GM21381 (cell line): ENCODE data around the gene TBC1D10B.
"Not testable (repeated sequence)": the region's sequence is repeated elsewhere in the genome, so short reads cannot be mapped to it uniquely, and the experiment has no call there.

Experiments
- ATAC-seq: cut with Tn5 transposase; IDR thresholded peaks from one replicate; pipeline ENCODE4 v1.9.1; 2021; ENCODE audit warnings: mild to moderate bottlenecking, moderate library complexity; ENCODE audit not compliant: unreplicated experiment

TBC1D10B gene

GRCh38 chr16:30398661-30399434 lies 28.6 kb upstream of the TBC1D10B start:
- ATAC-seq = no peak

- no peak for ATAC-seq
These were observed 27.7 kb upstream of the TBC1D10B start for GRCh38 chr16:30397776-30398660.

GRCh38 chr16:30397056-30397455 lies 26.8 kb upstream of the TBC1D10B start:
- no peak for ATAC-seq

- ATAC-seq = not testable (repeated sequence)
These were observed 26.3 kb upstream of the TBC1D10B start for GRCh38 chr16:30396627-30397026.

GRCh38 chr16:30395992-30396585 lies 25.8 kb upstream of the TBC1D10B start:
- ATAC-seq = no peak

GRCh38 chr16:30395155-30395991 lies 25.1 kb upstream of the TBC1D10B start, which contains the start of gene ZNF48:
TSS of gene ZNF48 (plus strand) at chr16:30395420. CDS start at chr16:30395795, 375 bp downstream.
- peak; percentile 62 for ATAC-seq

GRCh38 chr16:30394592-30395154 lies 24.4 kb upstream of the TBC1D10B start:
- no peak for ATAC-seq

- ATAC-seq = no peak
These were observed 13.2 kb upstream of the TBC1D10B start for GRCh38 chr16:30383521-30383920.

- ATAC-seq = no peak
These were observed 12.0 kb upstream of the TBC1D10B start, which contains the start of gene SEPTIN1 for GRCh38 chr16:30382111-30382881. TSS of gene SEPTIN1 (minus strand) at chr16:30382561. CDS start at chr16:30382542, 19 bp downstream.

- no peak for ATAC-seq
These were observed 11.2 kb upstream of the TBC1D10B start for GRCh38 chr16:30381291-30382041.

GRCh38 chr16:30380803-30381208 lies 10.5 kb upstream of the TBC1D10B start:
- no peak for ATAC-seq

GRCh38 chr16:30380072-30380802 lies 9.9 kb upstream of the TBC1D10B start:
- no peak for ATAC-seq

- ATAC-seq = no peak
These were observed 9.0 kb upstream of the TBC1D10B start for GRCh38 chr16:30379158-30379783.

GRCh38 chr16:30378236-30379157 lies 8.2 kb upstream of the TBC1D10B start:
- peak; percentile 83 for ATAC-seq

GRCh38 chr16:30377812-30378235 lies 7.5 kb upstream of the TBC1D10B start:
- peak; percentile 30 for ATAC-seq

- no peak for ATAC-seq
These were observed 6.9 kb upstream of the TBC1D10B start for GRCh38 chr16:30377050-30377811.
